HG02642 (cell line): Measurements from ENCODE around the gene RPS8.
"Not testable (repeated sequence)": the region's sequence is repeated elsewhere in the genome, so short reads cannot be mapped to it uniquely, and the experiment has no call there.

ENCODE experiments used
- ATAC-seq: cut with Tn5 transposase; IDR thresholded peaks from one replicate; pipeline ENCODE4 v1.9.1; 2021; ENCODE audit warnings: mild to moderate bottlenecking; ENCODE audit not compliant: unreplicated experiment, poor library complexity

Gene RPS8

GRCh38 chr1:44801491-44802305, 26.4 kb downstream of the RPS8 start:
- no peak for ATAC-seq

- ATAC-seq = no peak
These were observed 27.1 kb downstream of the RPS8 start for GRCh38 chr1:44802306-44803061.

DNA sequence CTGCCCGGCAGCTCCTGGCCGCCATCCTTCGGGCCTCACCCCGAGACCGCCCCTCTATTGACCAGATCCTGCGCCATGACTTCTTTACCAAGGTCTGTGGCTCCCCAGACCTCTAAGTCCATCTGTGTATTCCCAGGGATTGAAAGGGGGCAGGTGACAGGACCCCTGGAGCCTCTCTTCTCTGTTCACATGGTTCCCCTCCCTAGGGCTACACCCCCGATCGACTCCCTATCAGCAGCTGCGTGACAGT, 27.6 kb downstream of the RPS8 start:
- ATAC-seq = no peak

- no peak for ATAC-seq
These were observed 28.2 kb downstream of the RPS8 start for GRCh38 chr1:44803312-44804095.

DNA sequence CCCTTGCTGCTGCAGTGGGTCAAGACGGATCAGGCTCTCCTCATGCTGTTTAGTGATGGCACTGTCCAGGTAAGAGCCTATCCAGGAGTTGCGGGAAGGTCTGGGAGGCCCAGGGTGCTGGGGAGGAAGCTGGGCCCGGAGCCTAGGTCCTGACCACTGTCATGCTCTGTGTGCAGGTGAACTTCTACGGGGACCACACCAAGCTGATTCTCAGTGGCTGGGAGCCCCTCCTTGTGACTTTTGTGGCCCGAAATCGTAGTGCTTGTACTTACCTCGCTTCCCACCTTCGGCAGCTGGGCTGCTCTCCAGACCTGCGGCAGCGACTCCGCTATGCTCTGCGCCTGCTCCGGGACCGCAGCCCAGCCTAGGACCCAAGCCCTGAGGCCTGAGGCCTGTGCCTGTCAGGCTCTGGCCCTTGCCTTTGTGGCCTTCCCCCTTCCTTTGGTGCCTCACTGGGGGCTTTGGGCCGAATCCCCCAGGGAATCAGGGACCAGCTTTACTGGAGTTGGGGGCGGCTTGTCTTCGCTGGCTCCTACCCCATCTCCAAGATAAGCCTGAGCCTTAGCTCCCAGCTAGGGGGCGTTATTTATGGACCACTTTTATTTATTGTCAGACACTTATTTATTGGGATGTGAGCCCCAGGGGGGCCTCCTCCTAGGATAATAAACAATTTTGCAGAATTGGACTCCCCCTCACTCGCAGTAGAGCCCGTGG, 30.1 kb downstream of the RPS8 start:
- no peak for ATAC-seq

- ATAC-seq = no peak
These were observed 30.8 kb downstream of the RPS8 start for GRCh38 chr1:44806025-44806703.

DNA sequence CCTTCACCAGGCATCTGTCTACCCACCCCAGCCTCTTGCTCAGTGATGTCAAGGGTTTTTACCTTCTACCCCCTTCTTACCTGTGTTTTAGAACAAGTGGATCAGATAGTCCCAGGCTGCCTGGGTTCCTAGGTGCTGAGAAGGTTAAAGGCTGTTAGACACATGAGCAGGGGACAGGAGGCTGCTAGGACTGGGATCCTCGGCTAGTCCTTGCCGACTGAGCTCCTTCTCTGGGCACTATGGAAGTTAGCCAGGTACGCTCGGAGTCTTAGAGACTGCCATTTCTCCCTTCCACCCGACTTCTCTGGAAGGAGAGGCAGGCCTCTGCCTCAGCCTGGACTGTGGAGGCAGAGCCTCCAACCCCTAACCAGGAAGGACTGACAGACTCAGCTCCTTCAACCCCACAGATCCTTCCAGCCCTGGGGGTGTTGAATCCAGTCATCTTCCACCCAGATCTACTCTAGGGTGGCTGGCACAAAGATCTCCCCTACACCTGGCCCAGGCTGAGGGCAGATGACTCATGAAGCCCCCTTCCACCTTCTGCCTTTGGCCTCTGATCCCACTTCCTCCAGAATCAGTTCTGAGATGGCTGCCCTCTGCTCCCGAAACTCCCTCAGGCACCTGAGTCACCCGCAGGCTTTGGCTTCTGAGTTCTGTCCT, 31.5 kb downstream of the RPS8 start, which contains the start of gene DYNLT4:
TSS of gene DYNLT4 (minus strand) at position 648 of the 660 bp plus-strand sequence. CDS start 683 bp downstream, outside the sequence.
- no peak for ATAC-seq

DNA sequence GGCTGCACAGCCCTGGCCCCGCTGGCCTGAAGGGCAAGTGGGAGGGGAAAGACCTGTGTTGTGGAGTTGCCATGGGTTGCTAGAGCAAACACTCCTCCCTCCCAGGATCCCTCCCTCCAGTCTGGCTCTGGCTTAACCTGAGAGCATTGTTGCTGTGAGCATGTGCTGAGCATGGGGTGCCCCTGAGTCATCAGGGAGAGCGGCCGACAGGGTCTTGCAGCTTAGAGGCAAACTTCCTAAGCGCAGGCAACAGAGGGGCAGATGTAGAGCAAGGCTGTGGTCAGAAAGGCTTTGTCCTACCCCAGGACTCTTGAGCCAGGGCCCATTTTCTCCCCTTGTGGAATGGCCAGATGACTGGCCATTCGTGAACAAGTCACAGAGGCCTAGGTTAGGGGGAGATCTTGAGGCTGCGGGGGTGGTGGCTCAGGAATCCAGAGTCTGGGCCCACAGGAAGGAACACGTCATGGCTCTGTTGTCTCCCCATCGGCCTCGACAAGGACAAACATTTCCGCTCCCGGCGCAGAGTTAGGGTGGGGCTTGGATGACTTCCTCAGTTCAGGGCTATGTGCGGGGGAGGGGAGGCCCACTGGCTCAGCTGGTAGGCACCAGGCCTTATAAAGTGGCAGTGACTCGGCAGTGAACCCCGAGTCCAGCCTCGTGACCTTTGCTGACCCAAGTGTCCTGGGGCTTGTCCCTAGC, 32.2 kb downstream of the RPS8 start:
- peak; percentile 33 for ATAC-seq

- ATAC-seq = peak; percentile 21
These were observed 33.0 kb downstream of the RPS8 start, which contains the start of gene BTBD19 for GRCh38 chr1:44808063-44808937. Gene BTBD19, plus strand, starts transcription at chr1:44808523. Its CDS starts 298 bp downstream, at chr1:44808821.

DNA sequence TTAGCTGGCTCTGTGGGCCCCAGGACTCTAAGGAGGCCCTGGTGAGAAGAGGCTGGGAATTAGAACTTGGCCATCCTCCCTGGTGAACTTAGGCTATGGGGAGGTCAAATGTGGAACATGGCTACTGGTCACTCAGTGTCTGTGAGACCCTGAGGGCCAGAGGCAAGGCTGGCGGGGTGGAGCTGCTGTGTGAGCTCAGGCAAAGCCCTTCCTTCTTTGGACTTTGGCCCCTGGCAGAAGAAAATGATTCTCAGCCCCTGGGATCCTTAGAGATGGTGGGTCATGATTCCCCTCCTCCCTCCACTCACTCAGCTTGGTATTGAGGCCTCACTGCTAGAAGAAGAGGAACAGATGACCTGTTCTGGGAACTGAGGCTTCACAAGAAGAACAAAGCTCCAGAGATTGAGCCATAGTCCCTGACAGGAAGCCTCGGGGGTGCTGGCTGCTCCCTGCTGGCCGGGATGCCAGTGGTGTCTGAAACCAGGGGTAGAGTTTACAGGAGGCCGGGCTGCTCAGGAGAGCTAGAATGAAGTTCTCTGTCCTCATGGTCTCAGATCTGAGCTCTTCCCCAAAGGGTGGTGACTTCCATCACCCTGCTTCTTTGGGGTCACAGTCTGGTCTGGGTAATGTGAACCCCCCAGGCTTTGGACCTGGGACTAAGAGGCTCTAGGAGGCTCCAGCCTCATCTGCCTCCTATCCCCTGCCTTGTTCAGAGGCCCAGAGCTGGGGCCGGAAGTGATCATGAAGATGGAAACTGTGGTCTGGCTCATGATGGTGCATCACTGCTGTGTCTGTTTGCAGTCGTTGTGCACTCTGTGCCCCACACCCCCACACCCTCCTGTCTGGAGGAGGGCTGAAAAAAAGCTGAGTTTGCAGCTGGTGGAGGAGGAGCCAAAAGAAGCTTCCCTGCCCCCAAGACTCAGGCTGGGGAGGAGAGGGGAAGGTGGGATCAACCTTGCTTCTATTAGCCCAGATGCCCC, 33.9 kb downstream of the RPS8 start:
- peak; percentile 46 for ATAC-seq

DNA sequence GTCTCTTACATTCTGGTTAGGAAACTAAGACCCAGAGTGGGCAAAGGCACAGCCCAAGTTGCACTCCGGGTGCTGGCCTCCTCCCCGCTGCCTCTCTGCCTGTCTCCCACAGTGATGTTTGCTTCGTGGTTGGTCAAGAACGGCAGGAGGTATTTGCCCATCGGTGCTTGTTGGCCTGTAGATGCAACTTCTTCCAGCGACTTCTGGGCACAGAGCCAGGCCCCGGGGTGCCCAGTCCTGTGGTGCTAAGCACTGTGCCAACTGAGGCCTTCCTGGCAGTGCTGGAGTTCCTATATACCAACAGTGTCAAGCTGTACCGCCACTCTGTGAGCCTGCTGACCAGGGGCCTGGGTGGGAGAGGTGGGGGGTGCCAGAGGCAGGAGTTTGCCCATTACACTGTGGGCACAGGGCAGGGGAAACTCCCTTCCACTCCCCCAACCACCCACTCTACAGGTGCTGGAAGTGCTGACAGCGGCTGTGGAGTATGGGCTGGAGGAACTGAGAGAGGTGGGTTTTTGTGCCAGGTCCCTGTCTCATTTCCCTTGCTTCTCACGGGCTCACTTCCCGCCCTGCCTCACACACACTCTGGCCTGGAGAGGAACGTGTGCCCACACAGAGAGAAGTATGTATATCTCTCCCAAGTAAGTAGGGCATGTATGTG, 34.9 kb downstream of the RPS8 start:
- no peak for ATAC-seq

DNA sequence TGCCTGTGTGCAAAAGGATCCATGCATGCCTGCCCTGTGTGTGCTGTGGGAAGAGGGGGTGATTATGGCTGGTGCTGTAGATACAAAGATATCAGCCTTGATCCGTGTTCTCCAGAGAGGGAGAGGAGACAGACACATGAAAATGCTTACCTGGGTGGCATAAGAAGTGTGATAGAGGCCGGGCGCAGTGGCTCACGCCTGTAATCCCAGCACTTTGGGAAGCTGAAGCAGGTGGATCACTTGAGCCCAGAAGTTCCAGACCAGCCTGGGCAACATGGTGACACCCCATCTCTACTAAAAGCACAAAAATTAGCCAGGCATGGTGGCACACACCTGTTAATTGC, 35.4 kb downstream of the RPS8 start:
- ATAC-seq = not testable (repeated sequence)

DNA sequence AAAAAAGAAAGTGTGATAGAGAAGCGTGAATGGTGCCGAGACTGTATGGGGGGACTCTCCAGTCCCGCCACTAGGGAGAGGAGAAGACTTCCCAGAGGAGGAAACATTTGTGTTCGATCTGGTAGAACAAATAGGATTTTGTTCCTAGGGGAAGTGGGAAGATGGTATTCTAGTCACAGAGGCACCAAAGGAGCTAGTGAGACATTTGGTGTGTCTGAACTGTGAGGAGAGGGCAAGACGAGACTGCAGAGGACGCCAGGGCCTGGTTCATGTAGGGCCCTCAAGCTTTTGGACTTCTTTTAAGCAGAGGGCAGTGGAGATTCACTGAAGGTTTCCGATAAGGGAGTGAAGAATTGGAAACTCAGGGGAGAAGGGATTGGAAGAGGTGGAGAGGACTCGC, 35.9 kb downstream of the RPS8 start:
- ATAC-seq = no peak

GRCh38 chr1:44812822-44813543, 37.6 kb downstream of the RPS8 start:
- ATAC-seq = no peak

- not testable (repeated sequence) for ATAC-seq
These were observed 40.6 kb downstream of the RPS8 start for GRCh38 chr1:44815926-44816325.
